Upper lobe of left lung (tissue), 4 donors: ENCODE results near the gene FAM3B.

Experiments used
- POLR2A ChIP-seq, 4 donors: fragments of 450-650 bp; IDR thresholded peaks; one replicate each; pipeline ENCODE4 v1.5.1; 2016 to 2017; ENCODE audit warnings: antibody characterized with exemption in 4 of 4, mild to moderate bottlenecking in 2 of 4
- POLR2AphosphoS5 ChIP-seq, 2 donors: sonication (generic); formaldehyde crosslinking; IDR thresholded peaks; one replicate each; pipeline ENCODE4 v1.5.1; 2017; ENCODE audit warnings: antibody characterized with exemption in 2 of 2
- TF ChIP-seq, protein P1 (sequence below), 6 experiments: fragments of 450-650 bp in 4 of 6; fragments of 200-600 bp in 2 of 6; sonication (generic) in 2 of 6; IDR thresholded peaks; one replicate each; pipeline ENCODE4 v1.5.1; 2016 to 2019; ENCODE audit warnings: antibody characterized with exemption in 6 of 6

DNA sequence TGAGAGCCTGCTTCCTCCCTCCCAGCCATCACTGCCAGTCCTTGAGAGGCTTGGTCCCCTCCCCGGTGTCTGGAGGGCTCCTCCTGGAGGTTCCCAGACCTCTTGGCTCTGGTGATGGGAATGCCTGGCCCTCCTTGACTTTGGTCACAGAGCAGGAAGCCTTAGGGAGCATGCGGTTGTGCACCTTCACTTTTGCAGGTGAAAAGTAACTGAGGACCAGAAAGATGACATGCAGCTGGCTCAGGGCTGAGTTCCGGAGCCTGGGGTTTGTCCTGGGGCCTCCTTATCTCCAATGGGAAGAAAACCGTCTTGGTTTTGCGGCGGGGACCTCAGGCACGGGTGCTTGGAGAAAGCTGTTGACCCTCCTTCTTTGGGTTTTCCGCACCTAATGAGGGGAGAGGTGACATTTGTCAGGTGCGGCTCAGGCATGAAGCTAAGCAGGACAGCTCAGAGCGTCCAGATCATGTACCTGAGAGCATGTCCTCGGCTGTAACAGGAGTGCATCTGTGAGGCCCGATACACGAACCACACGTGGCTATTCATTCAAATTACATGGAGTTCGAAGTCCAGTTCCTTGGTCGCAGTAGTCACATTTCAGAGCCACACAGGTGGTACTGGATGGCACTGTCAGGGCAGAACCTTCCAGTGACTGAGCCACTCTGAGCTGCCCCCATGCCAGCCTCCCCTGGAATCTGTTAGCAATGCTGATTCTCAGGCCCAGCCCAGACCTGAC lies 44.6 kb downstream of the FAM3B start:
- no peak for TF ChIP-seq POLR2A (IDR thresholded peaks at IDR 0.05)
- TF ChIP-seq POLR2AphosphoS5 (IDR thresholded peaks at IDR 0.05) = no peak
- TF ChIP-seq, protein P1, sequence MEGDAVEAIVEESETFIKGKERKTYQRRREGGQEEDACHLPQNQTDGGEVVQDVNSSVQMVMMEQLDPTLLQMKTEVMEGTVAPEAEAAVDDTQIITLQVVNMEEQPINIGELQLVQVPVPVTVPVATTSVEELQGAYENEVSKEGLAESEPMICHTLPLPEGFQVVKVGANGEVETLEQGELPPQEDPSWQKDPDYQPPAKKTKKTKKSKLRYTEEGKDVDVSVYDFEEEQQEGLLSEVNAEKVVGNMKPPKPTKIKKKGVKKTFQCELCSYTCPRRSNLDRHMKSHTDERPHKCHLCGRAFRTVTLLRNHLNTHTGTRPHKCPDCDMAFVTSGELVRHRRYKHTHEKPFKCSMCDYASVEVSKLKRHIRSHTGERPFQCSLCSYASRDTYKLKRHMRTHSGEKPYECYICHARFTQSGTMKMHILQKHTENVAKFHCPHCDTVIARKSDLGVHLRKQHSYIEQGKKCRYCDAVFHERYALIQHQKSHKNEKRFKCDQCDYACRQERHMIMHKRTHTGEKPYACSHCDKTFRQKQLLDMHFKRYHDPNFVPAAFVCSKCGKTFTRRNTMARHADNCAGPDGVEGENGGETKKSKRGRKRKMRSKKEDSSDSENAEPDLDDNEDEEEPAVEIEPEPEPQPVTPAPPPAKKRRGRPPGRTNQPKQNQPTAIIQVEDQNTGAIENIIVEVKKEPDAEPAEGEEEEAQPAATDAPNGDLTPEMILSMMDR (IDR thresholded peaks at IDR 0.05) = no peak
